ENCODE measurements around the gene OGDH.

The OGDH gene

DNA sequence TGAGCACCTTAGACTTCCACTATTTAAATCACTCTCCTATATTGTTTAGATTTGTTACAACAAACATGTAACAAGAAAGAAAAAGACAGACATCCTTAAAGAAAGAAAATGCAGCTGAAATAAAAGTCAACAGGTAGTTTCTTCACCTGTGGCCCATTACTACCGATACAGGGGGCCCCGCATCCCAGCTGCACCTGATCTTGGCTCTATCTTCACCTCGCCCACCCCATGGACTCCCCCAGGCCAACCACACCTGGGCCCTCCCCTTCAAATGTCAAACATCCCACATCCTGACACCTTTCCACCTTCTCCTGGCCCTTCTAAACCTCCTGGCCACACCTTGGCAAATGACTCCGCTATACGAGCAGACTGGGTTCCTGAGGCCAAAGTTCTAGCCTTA is 39.7 kb upstream of the OGDH start:
- no peak for ATAC-seq
- TF ChIP-seq BACH2 (CRISPR knock-in tag; IDR thresholded peaks at IDR 0.05; ENCODE audit: borderline replicate concordance) (no peak), TCF4 (CRISPR knock-in tag; IDR thresholded peaks at IDR 0.05; ENCODE audit: borderline replicate concordance) (no peak), ARNTL (CRISPR knock-in tag; IDR thresholded peaks at IDR 0.05; ENCODE audit: borderline replicate concordance, low read depth) (no peak), ZNF565 (CRISPR knock-in tag; conservative IDR thresholded peaks at IDR 0.05; ENCODE audit: low read depth) (no peak), CSRNP3 (CRISPR knock-in tag; IDR thresholded peaks at IDR 0.05) (no peak), RARB (CRISPR knock-in tag; IDR thresholded peaks at IDR 0.05) (no peak), OSR1 (CRISPR knock-in tag; IDR thresholded peaks at IDR 0.05) (no peak), ZFP3 (CRISPR knock-in tag; IDR thresholded peaks at IDR 0.05) (no peak), SNAI2 (CRISPR knock-in tag; IDR thresholded peaks at IDR 0.05) (no peak), ISL1 (CRISPR knock-in tag; IDR thresholded peaks at IDR 0.05) (no peak), GLIS3 (CRISPR knock-in tag; IDR thresholded peaks at IDR 0.05) (no peak), ZFP30 (CRISPR knock-in tag; IDR thresholded peaks at IDR 0.05) (no peak)
- TF ChIP-seq, protein P1, sequence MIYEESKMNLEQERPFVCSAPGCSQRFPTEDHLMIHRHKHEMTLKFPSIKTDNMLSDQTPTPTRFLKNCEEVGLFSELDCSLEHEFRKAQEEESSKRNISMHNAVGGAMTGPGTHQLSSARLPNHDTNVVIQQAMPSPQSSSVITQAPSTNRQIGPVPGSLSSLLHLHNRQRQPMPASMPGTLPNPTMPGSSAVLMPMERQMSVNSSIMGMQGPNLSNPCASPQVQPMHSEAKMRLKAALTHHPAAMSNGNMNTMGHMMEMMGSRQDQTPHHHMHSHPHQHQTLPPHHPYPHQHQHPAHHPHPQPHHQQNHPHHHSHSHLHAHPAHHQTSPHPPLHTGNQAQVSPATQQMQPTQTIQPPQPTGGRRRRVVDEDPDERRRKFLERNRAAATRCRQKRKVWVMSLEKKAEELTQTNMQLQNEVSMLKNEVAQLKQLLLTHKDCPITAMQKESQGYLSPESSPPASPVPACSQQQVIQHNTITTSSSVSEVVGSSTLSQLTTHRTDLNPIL (CRISPR knock-in tag; IDR thresholded peaks at IDR 0.05; ENCODE audit: low read depth) = no peak
- TF ChIP-seq, protein P2, sequence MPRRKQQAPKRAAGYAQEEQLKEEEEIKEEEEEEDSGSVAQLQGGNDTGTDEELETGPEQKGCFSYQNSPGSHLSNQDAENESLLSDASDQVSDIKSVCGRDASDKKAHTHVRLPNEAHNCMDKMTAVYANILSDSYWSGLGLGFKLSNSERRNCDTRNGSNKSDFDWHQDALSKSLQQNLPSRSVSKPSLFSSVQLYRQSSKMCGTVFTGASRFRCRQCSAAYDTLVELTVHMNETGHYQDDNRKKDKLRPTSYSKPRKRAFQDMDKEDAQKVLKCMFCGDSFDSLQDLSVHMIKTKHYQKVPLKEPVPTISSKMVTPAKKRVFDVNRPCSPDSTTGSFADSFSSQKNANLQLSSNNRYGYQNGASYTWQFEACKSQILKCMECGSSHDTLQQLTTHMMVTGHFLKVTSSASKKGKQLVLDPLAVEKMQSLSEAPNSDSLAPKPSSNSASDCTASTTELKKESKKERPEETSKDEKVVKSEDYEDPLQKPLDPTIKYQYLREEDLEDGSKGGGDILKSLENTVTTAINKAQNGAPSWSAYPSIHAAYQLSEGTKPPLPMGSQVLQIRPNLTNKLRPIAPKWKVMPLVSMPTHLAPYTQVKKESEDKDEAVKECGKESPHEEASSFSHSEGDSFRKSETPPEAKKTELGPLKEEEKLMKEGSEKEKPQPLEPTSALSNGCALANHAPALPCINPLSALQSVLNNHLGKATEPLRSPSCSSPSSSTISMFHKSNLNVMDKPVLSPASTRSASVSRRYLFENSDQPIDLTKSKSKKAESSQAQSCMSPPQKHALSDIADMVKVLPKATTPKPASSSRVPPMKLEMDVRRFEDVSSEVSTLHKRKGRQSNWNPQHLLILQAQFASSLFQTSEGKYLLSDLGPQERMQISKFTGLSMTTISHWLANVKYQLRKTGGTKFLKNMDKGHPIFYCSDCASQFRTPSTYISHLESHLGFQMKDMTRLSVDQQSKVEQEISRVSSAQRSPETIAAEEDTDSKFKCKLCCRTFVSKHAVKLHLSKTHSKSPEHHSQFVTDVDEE (CRISPR knock-in tag; IDR thresholded peaks at IDR 0.05) = no peak

DNA sequence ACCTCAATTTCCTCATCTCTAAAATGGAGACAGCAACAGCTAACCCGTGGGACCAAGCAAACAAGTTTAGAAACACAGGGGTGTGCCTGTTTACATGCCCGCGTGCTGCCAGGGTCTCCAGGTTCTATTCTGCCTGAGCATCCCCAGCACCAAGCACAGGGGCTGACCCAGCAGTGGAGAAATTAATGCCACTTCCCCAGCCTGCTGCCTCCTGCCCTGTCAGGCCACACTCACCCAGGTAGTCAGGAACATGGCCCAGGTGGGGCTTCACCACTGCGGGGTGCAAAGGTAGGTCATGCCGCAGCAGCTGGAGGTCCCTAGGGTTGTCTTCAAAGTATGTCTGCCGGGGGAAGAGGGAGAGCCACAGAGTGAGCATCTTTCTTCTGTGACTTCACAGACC is 38.5 kb upstream of the OGDH start:
- no peak for ATAC-seq
- TF ChIP-seq RARB (CRISPR knock-in tag; IDR thresholded peaks at IDR 0.05) (no peak), POU6F1 (CRISPR knock-in tag; IDR thresholded peaks at IDR 0.05; ENCODE audit: borderline replicate concordance, low read depth) (no peak), BACH2 (CRISPR knock-in tag; IDR thresholded peaks at IDR 0.05; ENCODE audit: borderline replicate concordance) (no peak)

- no peak for TF ChIP-seq ZFP3 (CRISPR knock-in tag; IDR thresholded peaks at IDR 0.05)
- TF ChIP-seq, protein P1 (CRISPR knock-in tag; IDR thresholded peaks at IDR 0.05; ENCODE audit: low read depth) = no peak
- no peak for TF ChIP-seq GLIS3 (CRISPR knock-in tag; IDR thresholded peaks at IDR 0.05)
- no peak for TF ChIP-seq CSRNP3 (CRISPR knock-in tag; IDR thresholded peaks at IDR 0.05)
- no peak for TF ChIP-seq ZFP30 (CRISPR knock-in tag; IDR thresholded peaks at IDR 0.05)
- no peak for TF ChIP-seq ISL1 (CRISPR knock-in tag; IDR thresholded peaks at IDR 0.05)
- TF ChIP-seq POU6F1 (CRISPR knock-in tag; IDR thresholded peaks at IDR 0.05; ENCODE audit: borderline replicate concordance, low read depth) = no peak
- TF ChIP-seq BACH2 (CRISPR knock-in tag; IDR thresholded peaks at IDR 0.05; ENCODE audit: borderline replicate concordance) = no peak
- no peak for TF ChIP-seq ARNTL (CRISPR knock-in tag; IDR thresholded peaks at IDR 0.05; ENCODE audit: borderline replicate concordance, low read depth)
- TF ChIP-seq, protein P2 (CRISPR knock-in tag; IDR thresholded peaks at IDR 0.05) = no peak
- no peak for TF ChIP-seq SNAI2 (CRISPR knock-in tag; IDR thresholded peaks at IDR 0.05)
- no peak for ATAC-seq
These were observed 37.5 kb upstream of the OGDH start for GRCh38 chr7:44568771-44569560.
